Prostate gland (tissue), 2 donors: ENCODE data around the gene PFN2.

ENCODE experiments used
- POLR2AphosphoS5 ChIP-seq: sonication (generic); formaldehyde crosslinking; IDR thresholded peaks from one replicate; pipeline ENCODE4 v1.6.1; 2017; ENCODE audit warnings: antibody characterized with exemption
- TF ChIP-seq, protein P1 (sequence below), 4 experiments: fragments of 200-600 bp in 2 of 4; fragments of 450-650 bp in 2 of 4; sonication (generic) in 2 of 4; IDR thresholded peaks; 1 replicate in 3 of 4; 2 replicates in 1 of 4; pipeline ENCODE4 v1.5.1; 2016 to 2019; ENCODE audit warnings: antibody characterized with exemption in 4 of 4, mild to moderate bottlenecking in 2 of 4, moderate library complexity in 2 of 4

DNA sequence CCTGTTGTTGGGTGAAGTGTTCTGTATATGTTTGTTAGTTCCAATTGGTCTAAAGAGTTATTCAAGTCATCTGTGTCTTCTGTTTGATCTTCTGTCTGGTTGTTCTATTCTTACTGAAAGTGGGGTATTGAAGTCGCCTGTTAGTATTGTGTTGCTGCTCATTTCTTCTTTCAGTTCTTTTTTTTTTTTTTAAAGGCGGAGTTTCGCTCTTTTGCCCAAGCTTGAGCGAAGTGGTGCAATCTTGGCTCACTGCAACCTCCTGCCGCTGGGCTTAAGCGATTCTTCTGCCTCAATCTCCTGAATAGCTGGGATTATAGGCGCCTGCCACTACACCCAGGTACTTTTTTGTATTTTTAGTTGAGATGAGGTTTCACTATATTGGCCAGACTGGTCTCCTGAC lies 23.5 kb downstream of the PFN2 start:
- no peak for TF ChIP-seq POLR2AphosphoS5
- TF ChIP-seq, protein P1, sequence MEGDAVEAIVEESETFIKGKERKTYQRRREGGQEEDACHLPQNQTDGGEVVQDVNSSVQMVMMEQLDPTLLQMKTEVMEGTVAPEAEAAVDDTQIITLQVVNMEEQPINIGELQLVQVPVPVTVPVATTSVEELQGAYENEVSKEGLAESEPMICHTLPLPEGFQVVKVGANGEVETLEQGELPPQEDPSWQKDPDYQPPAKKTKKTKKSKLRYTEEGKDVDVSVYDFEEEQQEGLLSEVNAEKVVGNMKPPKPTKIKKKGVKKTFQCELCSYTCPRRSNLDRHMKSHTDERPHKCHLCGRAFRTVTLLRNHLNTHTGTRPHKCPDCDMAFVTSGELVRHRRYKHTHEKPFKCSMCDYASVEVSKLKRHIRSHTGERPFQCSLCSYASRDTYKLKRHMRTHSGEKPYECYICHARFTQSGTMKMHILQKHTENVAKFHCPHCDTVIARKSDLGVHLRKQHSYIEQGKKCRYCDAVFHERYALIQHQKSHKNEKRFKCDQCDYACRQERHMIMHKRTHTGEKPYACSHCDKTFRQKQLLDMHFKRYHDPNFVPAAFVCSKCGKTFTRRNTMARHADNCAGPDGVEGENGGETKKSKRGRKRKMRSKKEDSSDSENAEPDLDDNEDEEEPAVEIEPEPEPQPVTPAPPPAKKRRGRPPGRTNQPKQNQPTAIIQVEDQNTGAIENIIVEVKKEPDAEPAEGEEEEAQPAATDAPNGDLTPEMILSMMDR (IDR thresholded peaks at IDR 0.05): no peak
